DOHH2 (cell line): ENCODE measurements around the gene RELN.
"Not testable (repeated sequence)": the region's sequence is repeated elsewhere in the genome, so short reads cannot be mapped to it uniquely, and the experiment has no call there.

Source experiments
- H3F3A ChIP-seq: fragments of 200-600 bp; sonication (generic), shearing (Covaris generic); 2 replicates; pipeline ENCODE4 v1.6.0; 2016; ENCODE audit warnings: antibody characterized with exemption, mild to moderate bottlenecking; ENCODE audit not compliant: control insufficient read depth, insufficient read depth
- H3K27ac ChIP-seq: fragments of 200-600 bp; sonication (generic); 2 replicates; pipeline ENCODE4 v1.5.1; 2014; ENCODE audit warnings: low read depth, mild to moderate bottlenecking, low read length, moderate library complexity
- H3K27me3 ChIP-seq: fragments of 200-600 bp; sonication (generic); 2 replicates; pipeline ENCODE4 v1.6.1; 2014; ENCODE audit warnings: mild to moderate bottlenecking, low read length, mixed read lengths; ENCODE audit not compliant: control insufficient read depth
- H3K36me3 ChIP-seq: fragments of 200-600 bp; sonication (generic); 2 replicates; pipeline ENCODE4 v1.6.1; 2014; ENCODE audit warnings: mild to moderate bottlenecking, low read length, moderate library complexity, mixed read lengths; ENCODE audit not compliant: control insufficient read depth
- H3K4me1 ChIP-seq: fragments of 200-600 bp; sonication (generic); 2 replicates; pipeline ENCODE4 v1.6.1; 2014; ENCODE audit warnings: mild to moderate bottlenecking, low read length, mixed read lengths; ENCODE audit not compliant: control insufficient read depth
- H3K4me2 ChIP-seq: fragments of 200-600 bp; sonication (generic); 2 replicates; pipeline ENCODE4 v1.6.0; 2014; ENCODE audit warnings: mild to moderate bottlenecking, low read length, moderate library complexity
- H3K4me3 ChIP-seq: fragments of 200-600 bp; sonication (generic); 2 replicates; pipeline ENCODE4 v1.5.1; 2014; ENCODE audit warnings: mild to moderate bottlenecking, low read length, mixed read lengths
- H3K79me2 ChIP-seq: fragments of 200-600 bp; sonication (generic); 2 replicates; pipeline ENCODE4 v1.6.1; 2014; ENCODE audit warnings: mild to moderate bottlenecking, low read length, mixed read lengths; ENCODE audit not compliant: control insufficient read depth
- H3K9me2 ChIP-seq: fragments of 200-600 bp; sonication (generic); replicated peaks from 2 replicates; pipeline ENCODE4 v1.6.1; 2014; ENCODE audit warnings: mild to moderate bottlenecking, low read length, mixed read lengths; ENCODE audit not compliant: control insufficient read depth
- H3K9me3 ChIP-seq: fragments of 200-600 bp; sonication (generic); 2 replicates; pipeline ENCODE4 v1.6.1; 2014; ENCODE audit warnings: antibody characterized with exemption, low read length, mixed read lengths; ENCODE audit not compliant: control insufficient read depth, insufficient read depth
- H4K20me1 ChIP-seq: fragments of 200-600 bp; sonication (generic); 2 replicates; pipeline ENCODE4 v1.6.0; 2014; ENCODE audit warnings: low read depth, mild to moderate bottlenecking, antibody characterized with exemption, low read length, moderate library complexity; ENCODE audit not compliant: control insufficient read depth, insufficient read depth
- EZH2phosphoT487 ChIP-seq: fragments of 200-600 bp; sonication (generic); IDR thresholded peaks from 2 replicates; pipeline ENCODE4 v1.6.1; 2017; ENCODE audit warnings: borderline replicate concordance, mild to moderate bottlenecking, antibody characterized with exemption, low read length, moderate library complexity, mixed read lengths
- TF ChIP-seq, protein P1 (sequence below): fragments of 200-600 bp; sonication (generic); IDR thresholded peaks from one replicate; pipeline ENCODE4 v1.5.1; 2014; ENCODE audit warnings: antibody characterized with exemption, mild to moderate bottlenecking, low read depth, low read length; ENCODE audit not compliant: poor library complexity, severe bottlenecking

The RELN gene

DNA sequence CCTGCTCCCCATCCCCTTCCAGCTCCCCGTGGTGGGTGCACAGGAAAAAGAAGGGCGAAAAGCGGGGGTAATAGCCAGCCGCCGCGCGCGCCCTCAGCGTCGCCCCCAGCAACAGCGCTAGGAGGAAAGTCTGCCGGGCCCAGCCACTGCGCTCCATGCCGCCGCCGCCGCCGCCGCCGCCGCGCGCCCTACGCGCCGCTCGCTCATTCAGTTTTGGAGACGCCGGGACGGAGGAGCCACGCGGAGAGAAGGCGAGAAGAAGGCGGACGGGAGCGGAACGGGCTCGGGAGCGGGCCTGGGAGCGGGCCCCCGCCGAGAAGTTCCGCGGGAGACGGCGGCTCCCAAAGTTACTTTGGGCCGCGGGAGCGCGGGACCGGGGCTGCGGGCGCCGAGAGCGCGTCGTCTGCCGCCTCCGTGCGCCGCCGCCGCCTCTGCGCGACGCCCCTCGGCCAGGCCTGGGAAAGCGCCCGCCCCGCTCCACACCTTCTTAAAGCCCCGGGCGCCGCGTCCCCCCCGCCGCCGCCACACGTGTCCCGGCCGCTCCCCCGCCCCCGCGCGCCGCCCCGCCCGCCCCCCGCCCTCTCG is at the start of gene RELN:
TSS of gene RELN (minus strand) at position 459 of the 585 bp plus-strand sequence. CDS start at position 157, 302 bp downstream.
- no peaks in the 10 kb centered on the region for H3K79me2 ChIP-seq
- no peaks in the 10 kb centered on the region for H3K4me1 ChIP-seq
- TF ChIP-seq, protein P1, sequence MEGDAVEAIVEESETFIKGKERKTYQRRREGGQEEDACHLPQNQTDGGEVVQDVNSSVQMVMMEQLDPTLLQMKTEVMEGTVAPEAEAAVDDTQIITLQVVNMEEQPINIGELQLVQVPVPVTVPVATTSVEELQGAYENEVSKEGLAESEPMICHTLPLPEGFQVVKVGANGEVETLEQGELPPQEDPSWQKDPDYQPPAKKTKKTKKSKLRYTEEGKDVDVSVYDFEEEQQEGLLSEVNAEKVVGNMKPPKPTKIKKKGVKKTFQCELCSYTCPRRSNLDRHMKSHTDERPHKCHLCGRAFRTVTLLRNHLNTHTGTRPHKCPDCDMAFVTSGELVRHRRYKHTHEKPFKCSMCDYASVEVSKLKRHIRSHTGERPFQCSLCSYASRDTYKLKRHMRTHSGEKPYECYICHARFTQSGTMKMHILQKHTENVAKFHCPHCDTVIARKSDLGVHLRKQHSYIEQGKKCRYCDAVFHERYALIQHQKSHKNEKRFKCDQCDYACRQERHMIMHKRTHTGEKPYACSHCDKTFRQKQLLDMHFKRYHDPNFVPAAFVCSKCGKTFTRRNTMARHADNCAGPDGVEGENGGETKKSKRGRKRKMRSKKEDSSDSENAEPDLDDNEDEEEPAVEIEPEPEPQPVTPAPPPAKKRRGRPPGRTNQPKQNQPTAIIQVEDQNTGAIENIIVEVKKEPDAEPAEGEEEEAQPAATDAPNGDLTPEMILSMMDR = no peak
- TF ChIP-seq EZH2phosphoT487 = no peak
- no peak within 1 kb of the TSS for H3K27ac ChIP-seq
- no peak within 1 kb of the TSS for H3K4me2 ChIP-seq
- H3K9me3 ChIP-seq = no peaks in the 10 kb centered on the region; the same call in 1 of the 2 replicates
- H3K27me3 ChIP-seq = 0 out of 2 replicates have a peak, but pooled peaks cover 11% of the 10 kb centered on the region
- H3K9me2 ChIP-seq = no peaks in the 10 kb centered on the region
- H3F3A ChIP-seq = no peaks in the 10 kb centered on the region
- no peaks in the 10 kb centered on the region for H4K20me1 ChIP-seq
- H3K36me3 ChIP-seq = no peaks in the 10 kb centered on the region
- H3K4me3 ChIP-seq = no peak within 1 kb of the TSS

DNA sequence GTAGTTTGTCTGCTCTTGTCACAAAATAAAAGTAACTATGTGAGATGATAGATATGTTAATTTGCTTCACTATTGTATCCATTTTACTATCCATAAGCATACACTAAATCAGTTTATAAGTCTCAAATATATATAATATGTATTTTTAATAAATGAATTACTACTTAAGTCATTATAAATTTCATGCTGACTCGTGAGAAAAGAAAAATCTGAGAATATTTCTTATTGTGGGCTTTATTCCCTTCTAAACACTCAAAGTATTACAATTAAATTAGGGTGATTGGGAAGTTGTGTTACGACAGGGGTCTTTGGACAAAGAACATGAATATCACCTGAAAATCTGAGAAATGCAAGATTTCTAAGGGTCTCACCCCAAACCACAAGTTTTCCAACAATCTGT is 48.7 kb upstream of the RELN start:
- Histone ChIP-seq H3K36me3 (no peaks in the 10 kb centered on the region), H3K79me2 (no peaks in the 10 kb centered on the region), H4K20me1 (no peaks in the 10 kb centered on the region), H3K4me2 (no peak overlapping the region), H3K4me3 (no peak overlapping the region), H3K4me1 (no peaks in the 10 kb centered on the region), H3K27ac (no peak overlapping the region), H3F3A (no peaks in the 10 kb centered on the region), H3K27me3 (peaks cover 3% of the 10 kb centered on the region; the same call in 1 of the 2 replicates), H3K9me3 (no peaks in the 10 kb centered on the region), H3K9me2 (no peaks in the 10 kb centered on the region)
- TF ChIP-seq EZH2phosphoT487 = no peak
- TF ChIP-seq, protein P1 = no peak

DNA sequence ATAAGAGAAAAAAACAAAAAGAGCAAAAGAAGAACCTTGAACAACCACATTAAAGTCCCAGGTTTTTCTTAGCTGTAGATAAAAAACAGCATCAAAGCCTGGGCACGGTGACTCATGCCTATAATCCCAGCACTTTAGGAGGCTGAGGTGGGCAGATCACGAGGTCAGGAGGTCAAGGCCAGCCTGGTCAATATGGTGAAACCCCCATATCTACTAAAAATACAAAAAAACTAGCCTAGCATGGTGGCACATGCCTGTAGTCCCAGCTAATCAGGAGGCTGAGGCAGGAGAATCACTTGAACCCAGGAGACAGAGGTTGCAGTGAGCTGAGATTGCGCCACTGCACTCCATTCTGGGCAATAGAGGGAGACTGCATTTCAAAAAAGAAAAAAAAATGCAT is 47.4 kb upstream of the RELN start:
- not testable (repeated sequence) for H3K4me2 ChIP-seq

DNA sequence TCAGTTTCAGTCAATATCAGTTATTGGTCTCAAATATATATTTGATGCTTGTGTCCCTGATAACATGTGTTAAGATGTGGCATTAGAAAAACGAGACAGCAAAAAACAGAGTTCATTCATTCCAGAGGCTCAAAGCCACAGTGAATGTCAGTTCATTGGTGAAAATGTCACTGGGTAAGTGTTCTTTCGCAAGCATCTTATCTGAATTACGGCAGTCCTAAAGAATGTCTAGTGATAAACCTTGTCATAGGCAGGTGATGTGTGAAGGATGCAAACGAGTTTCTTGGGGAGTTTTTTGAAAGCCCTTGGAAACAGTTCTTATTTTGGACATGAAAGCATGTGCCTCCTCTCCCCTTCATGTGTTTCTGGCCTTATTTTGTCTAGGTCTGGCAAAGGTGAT is 45.9 kb upstream of the RELN start:
- H3F3A ChIP-seq = no peaks in the 10 kb centered on the region
- H4K20me1 ChIP-seq = no peaks in the 10 kb centered on the region
- no peaks in the 10 kb centered on the region for H3K36me3 ChIP-seq
- TF ChIP-seq, protein P1 = no peak
- TF ChIP-seq EZH2phosphoT487 = no peak
- H3K4me2 ChIP-seq = no peak overlapping the region
- no peak overlapping the region for H3K27ac ChIP-seq
- peaks cover 3% of the 10 kb centered on the region; the same call in 1 of the 2 replicates for H3K27me3 ChIP-seq
- H3K9me2 ChIP-seq = no peaks in the 10 kb centered on the region
- H3K9me3 ChIP-seq = no peaks in the 10 kb centered on the region
- H3K79me2 ChIP-seq = no peaks in the 10 kb centered on the region
- no peak overlapping the region for H3K4me3 ChIP-seq
- no peaks in the 10 kb centered on the region for H3K4me1 ChIP-seq

More for the DNA sequence above, 47.4 kb upstream of the RELN start:
- not testable (repeated sequence) for H3K27ac ChIP-seq, H3K4me3 ChIP-seq, H3K36me3 ChIP-seq, H3K9me3 ChIP-seq, H3K27me3 ChIP-seq, H3K9me2 ChIP-seq, H3K4me1 ChIP-seq, H3K79me2 ChIP-seq, H4K20me1 ChIP-seq, H3F3A ChIP-seq
